ENCODE results near the gene FSTL5. TPM values are rescaled to one million over a fixed set of nuclear protein-coding genes. Genes with fewer than 3 reads are reported as not detected.

FSTL5 gene
- total RNA-seq, 1 experiment from 2014 or later, result not detected

DNA sequence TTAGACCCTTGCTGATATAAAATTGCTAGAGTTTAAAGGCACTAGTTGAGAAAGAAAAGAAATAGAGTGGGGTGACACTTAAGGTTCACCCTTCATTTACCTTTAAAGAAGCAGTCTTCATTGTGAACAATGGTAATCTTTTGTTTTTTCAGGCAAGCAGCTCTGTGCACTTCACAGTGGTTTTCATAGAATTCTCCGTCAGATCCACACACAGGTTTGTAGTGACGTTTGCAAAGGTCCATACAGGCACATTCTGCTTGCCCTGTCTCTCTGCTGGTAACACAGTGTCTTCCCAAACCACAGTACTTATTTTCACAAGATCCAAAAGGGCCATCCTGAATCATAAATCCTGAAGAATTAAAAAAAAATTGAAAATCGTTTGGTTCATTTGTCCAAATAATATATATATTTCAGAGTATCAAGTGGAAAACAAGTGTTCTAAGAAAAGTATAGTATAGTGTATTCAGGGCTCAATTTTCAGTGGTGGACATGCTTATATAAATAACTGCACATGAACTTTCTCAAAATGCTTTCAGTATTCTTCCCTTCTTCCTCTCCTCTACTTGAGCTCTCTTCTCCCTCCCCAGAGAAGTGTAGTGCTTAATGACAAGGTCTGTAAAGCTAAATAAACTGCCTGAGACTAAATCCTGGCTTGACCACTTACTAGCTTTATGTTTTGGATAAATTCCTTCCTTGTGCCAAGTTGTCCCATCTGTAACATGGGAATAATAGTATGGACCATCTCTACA, 243.3 kb downstream of the FSTL5 start:
- POLR2A ChIA-PET, result no interaction called here

More for the DNA sequence above, 243.3 kb downstream of the FSTL5 start:
- peak overlapping the region; percentile 32 for H2AFZ ChIP-seq (ENCODE audit: low read depth, low read length, poor library complexity, severe bottlenecking)
- no peak overlapping the region for H3K4me2 ChIP-seq (ENCODE audit: low read length)
- no peak for DNase-seq (ENCODE audit: low read depth, low spot score)
- no peaks in the 10 kb centered on the region; the same call in 1 of the 2 replicates for H3K9me2 ChIP-seq (ENCODE audit: insufficient read depth)
- no peaks in the 10 kb centered on the region for H3K27me3 ChIP-seq (ENCODE audit: insufficient read depth, low read length)
- 0 out of 2 replicates have a peak overlapping the region, but pooled peaks have one; percentile 5 for H3K27ac ChIP-seq (ENCODE audit: low read depth, low read length)
- H3K4me3 ChIP-seq (replicated peaks in 1 of 2; ENCODE audit: low read depth in 1 of 2, low read length in 2 of 2), result no peak overlapping the region
- H3K36me3 ChIP-seq (ENCODE audit: control insufficient read depth in 1 of 2, insufficient read depth in 2 of 2, low read length in 2 of 2), result no peaks in the 10 kb centered on the region
- ATAC-seq, result no peak
- H3K9ac ChIP-seq (ENCODE audit: low read length), result no peak overlapping the region
- no TSS peak for BruUV-seq (replicated peaks)
- TF ChIP-seq EGR1 (IDR thresholded peaks at IDR 0.05; ENCODE audit: low read depth) (no peak), YY1 (IDR thresholded peaks at IDR 0.05; ENCODE audit: extremely low read depth, insufficient replicate concordance, low read depth, low read length) (no peak), POLR2A (IDR thresholded peaks at IDR 0.05; ENCODE audit: borderline replicate concordance, extremely low read depth, insufficient read depth, insufficient read length) (no peak), FOSL1 (IDR thresholded peaks at IDR 0.05; ENCODE audit: low read depth) (no peak), ZNF274 (IDR thresholded peaks at IDR 0.05; ENCODE audit: low read depth, low read length) (no peak), RAD21 (IDR thresholded peaks at IDR 0.05; ENCODE audit: low read depth) (no peak), CBX3 (IDR thresholded peaks at IDR 0.05; ENCODE audit: low read depth) (no peak), SRF (IDR thresholded peaks at IDR 0.05; ENCODE audit: low read depth) (no peak), JUND (IDR thresholded peaks at IDR 0.05) (no peak), SP1 (IDR thresholded peaks at IDR 0.05; ENCODE audit: low read depth) (no peak), TCF7L2 (IDR thresholded peaks at IDR 0.05; ENCODE audit: borderline replicate concordance, extremely low read depth, insufficient read depth, insufficient read length) (no peak), ZFX (IDR thresholded peaks at IDR 0.05) (no peak), EZH2phosphoT487 (IDR thresholded peaks at IDR 0.05; ENCODE audit: borderline replicate concordance) (no peak), ELF1 (IDR thresholded peaks at IDR 0.05; ENCODE audit: borderline replicate concordance, low read depth) (no peak), EZH2 (IDR thresholded peaks at IDR 0.05) (no peak)
- TF ChIP-seq, protein P1, sequence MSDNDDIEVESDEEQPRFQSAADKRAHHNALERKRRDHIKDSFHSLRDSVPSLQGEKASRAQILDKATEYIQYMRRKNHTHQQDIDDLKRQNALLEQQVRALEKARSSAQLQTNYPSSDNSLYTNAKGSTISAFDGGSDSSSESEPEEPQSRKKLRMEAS (IDR thresholded peaks at IDR 0.05), result no peak
- TF ChIP-seq, protein P2, sequence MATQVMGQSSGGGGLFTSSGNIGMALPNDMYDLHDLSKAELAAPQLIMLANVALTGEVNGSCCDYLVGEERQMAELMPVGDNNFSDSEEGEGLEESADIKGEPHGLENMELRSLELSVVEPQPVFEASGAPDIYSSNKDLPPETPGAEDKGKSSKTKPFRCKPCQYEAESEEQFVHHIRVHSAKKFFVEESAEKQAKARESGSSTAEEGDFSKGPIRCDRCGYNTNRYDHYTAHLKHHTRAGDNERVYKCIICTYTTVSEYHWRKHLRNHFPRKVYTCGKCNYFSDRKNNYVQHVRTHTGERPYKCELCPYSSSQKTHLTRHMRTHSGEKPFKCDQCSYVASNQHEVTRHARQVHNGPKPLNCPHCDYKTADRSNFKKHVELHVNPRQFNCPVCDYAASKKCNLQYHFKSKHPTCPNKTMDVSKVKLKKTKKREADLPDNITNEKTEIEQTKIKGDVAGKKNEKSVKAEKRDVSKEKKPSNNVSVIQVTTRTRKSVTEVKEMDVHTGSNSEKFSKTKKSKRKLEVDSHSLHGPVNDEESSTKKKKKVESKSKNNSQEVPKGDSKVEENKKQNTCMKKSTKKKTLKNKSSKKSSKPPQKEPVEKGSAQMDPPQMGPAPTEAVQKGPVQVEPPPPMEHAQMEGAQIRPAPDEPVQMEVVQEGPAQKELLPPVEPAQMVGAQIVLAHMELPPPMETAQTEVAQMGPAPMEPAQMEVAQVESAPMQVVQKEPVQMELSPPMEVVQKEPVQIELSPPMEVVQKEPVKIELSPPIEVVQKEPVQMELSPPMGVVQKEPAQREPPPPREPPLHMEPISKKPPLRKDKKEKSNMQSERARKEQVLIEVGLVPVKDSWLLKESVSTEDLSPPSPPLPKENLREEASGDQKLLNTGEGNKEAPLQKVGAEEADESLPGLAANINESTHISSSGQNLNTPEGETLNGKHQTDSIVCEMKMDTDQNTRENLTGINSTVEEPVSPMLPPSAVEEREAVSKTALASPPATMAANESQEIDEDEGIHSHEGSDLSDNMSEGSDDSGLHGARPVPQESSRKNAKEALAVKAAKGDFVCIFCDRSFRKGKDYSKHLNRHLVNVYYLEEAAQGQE (IDR thresholded peaks at IDR 0.05; ENCODE audit: low read depth), result no peak
- TF ChIP-seq, protein P3, sequence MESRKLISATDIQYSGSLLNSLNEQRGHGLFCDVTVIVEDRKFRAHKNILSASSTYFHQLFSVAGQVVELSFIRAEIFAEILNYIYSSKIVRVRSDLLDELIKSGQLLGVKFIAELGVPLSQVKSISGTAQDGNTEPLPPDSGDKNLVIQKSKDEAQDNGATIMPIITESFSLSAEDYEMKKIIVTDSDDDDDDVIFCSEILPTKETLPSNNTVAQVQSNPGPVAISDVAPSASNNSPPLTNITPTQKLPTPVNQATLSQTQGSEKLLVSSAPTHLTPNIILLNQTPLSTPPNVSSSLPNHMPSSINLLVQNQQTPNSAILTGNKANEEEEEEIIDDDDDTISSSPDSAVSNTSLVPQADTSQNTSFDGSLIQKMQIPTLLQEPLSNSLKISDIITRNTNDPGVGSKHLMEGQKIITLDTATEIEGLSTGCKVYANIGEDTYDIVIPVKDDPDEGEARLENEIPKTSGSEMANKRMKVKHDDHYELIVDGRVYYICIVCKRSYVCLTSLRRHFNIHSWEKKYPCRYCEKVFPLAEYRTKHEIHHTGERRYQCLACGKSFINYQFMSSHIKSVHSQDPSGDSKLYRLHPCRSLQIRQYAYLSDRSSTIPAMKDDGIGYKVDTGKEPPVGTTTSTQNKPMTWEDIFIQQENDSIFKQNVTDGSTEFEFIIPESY (IDR thresholded peaks at IDR 0.05; ENCODE audit: extremely low read depth, insufficient replicate concordance, low read length), result no peak
- TF ChIP-seq, protein P4, sequence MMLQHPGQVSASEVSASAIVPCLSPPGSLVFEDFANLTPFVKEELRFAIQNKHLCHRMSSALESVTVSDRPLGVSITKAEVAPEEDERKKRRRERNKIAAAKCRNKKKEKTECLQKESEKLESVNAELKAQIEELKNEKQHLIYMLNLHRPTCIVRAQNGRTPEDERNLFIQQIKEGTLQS (IDR thresholded peaks at IDR 0.05), result no peak
- TF ChIP-seq, protein P5, sequence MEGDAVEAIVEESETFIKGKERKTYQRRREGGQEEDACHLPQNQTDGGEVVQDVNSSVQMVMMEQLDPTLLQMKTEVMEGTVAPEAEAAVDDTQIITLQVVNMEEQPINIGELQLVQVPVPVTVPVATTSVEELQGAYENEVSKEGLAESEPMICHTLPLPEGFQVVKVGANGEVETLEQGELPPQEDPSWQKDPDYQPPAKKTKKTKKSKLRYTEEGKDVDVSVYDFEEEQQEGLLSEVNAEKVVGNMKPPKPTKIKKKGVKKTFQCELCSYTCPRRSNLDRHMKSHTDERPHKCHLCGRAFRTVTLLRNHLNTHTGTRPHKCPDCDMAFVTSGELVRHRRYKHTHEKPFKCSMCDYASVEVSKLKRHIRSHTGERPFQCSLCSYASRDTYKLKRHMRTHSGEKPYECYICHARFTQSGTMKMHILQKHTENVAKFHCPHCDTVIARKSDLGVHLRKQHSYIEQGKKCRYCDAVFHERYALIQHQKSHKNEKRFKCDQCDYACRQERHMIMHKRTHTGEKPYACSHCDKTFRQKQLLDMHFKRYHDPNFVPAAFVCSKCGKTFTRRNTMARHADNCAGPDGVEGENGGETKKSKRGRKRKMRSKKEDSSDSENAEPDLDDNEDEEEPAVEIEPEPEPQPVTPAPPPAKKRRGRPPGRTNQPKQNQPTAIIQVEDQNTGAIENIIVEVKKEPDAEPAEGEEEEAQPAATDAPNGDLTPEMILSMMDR (IDR thresholded peaks at IDR 0.05 in 2 of 3, conservative IDR thresholded peaks at IDR 0.05 in 1 of 3; ENCODE audit: borderline replicate concordance in 1 of 3, insufficient read depth in 1 of 3, low read depth in 2 of 3, low read length in 2 of 3), result no peak
- H4K20me1 ChIP-seq (ENCODE audit: insufficient read depth), result no peaks in the 10 kb centered on the region
- no peaks in the 10 kb centered on the region for H3K79me2 ChIP-seq (ENCODE audit: insufficient read depth, low read length)
- peaks cover 8% of the 10 kb centered on the region in 2 experiments; a peak in 3 of 4 replicates for H3K4me1 ChIP-seq (ENCODE audit: control insufficient read depth in 1 of 2, insufficient read depth in 2 of 2, low read length in 2 of 2)
- RAD21 ChIA-PET (ENCODE audit: low non-redundant PET in 1 of 2, low total read pairs in 2 of 2, uncharacterized antibody in 2 of 2, unreplicated experiment in 2 of 2), result interaction anchor here in 1 of 2 experiments (0.7 kb wide), 1 partner anchor 9 kb away, joined by 3 read pairs; no protein-coding TSS in a partner anchor
- no peaks in the 10 kb centered on the region for H3K9me3 ChIP-seq (ENCODE audit: control insufficient read depth in 1 of 2, insufficient read depth in 1 of 2, low read depth in 1 of 2, low read length in 2 of 2)
- intact Hi-C loops (cut with micrococcal nuclease), result no loop called here
- CTCF ChIA-PET, result no interaction called here
